ENCODE results near the gene LRRC3. TPM values are rescaled to one million over a fixed set of nuclear protein-coding genes. Genes with fewer than 3 reads are reported as not detected.

The LRRC3 gene
- total RNA-seq, 1 experiment from 2014 or later = 4.6 TPM

DNA sequence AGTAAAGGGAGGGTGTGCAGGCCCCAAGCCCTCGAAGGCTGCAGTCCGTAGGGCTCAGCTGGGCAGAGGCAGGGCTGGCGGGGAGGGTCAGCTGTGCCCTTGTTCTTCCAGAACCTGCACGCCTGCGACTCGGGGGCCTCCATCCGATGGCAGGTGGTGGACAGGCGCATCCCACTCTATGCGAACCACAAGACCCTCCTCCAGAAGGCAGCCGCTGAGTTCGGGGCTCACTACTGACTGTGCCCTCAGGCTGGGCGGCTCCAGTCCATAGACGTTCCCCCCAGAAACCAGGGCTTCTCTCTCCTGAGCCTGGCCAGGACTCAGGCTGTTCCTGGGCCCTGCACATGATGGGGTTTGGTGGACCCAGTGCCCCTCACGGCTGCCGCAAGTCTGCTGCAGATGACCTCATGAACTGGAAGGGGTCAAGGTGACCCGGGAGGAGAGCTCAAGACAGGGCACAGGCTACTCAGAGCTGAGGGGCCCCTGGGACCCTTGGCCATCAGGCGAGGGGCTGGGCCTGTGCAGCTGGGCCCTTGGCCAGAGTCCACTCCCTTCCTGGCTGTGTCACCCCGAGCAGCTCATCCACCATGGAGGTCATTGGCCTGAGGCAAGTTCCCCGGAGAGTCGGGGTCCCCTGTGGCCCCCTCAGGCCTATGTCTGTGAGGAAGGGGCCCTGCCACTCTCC, 13.6 kb upstream of the LRRC3 start:
- peak; percentile 41 for DNase-seq
- Histone ChIP-seq H3K36me3 (replicated peaks; ENCODE audit: control insufficient read depth, insufficient read depth, low read length) (no peaks in the 10 kb centered on the region), H3K4me3 (ENCODE audit: insufficient read depth, low read depth, low read length) (no peak overlapping the region), H3K27me3 (ENCODE audit: control insufficient read depth, insufficient read depth, low read length) (no peaks in the 10 kb centered on the region)

- Histone ChIP-seq H3K27me3 (ENCODE audit: control insufficient read depth, insufficient read depth, low read length) (no peaks in the 10 kb centered on the region), H3K4me3 (ENCODE audit: insufficient read depth, low read depth, low read length) (no peak overlapping the region), H3K36me3 (replicated peaks; ENCODE audit: control insufficient read depth, insufficient read depth, low read length) (no peaks in the 10 kb centered on the region)
- DNase-seq = no peak
Measured at GRCh38 chr21:44442266-44443125, 12.8 kb upstream of the LRRC3 start.

GRCh38 chr21:44443291-44443890, 11.9 kb upstream of the LRRC3 start:
- no peak overlapping the region for H3K4me3 ChIP-seq (ENCODE audit: insufficient read depth, low read depth, low read length)
- H3K36me3 ChIP-seq (replicated peaks; ENCODE audit: control insufficient read depth, insufficient read depth, low read length) = no peaks in the 10 kb centered on the region
- no peak for DNase-seq
- H3K27me3 ChIP-seq (ENCODE audit: control insufficient read depth, insufficient read depth, low read length) = no peaks in the 10 kb centered on the region

DNA sequence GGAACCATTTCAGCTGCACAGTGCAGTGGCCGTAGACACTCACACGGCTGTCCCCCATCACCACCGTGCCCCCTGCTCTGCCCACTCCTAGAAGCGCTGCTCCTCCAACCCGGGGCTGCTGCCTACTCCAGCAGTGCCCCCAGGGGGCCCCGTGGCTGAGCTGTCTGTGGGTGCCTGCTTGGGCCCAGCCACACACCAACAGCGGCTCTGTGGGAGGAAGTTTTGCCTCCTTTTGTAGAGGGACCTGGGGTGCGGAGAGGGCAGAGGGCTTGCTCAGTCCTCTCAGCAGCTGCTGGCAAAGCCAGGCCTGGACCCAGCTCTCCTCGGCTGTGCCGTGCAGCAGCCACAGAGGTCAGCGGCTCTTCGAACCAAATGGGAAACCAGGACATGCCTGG, 11.4 kb upstream of the LRRC3 start:
- H3K36me3 ChIP-seq (replicated peaks; ENCODE audit: control insufficient read depth, insufficient read depth, low read length) = no peaks in the 10 kb centered on the region
- no peak overlapping the region for H3K4me3 ChIP-seq (ENCODE audit: insufficient read depth, low read depth, low read length)

DNA sequence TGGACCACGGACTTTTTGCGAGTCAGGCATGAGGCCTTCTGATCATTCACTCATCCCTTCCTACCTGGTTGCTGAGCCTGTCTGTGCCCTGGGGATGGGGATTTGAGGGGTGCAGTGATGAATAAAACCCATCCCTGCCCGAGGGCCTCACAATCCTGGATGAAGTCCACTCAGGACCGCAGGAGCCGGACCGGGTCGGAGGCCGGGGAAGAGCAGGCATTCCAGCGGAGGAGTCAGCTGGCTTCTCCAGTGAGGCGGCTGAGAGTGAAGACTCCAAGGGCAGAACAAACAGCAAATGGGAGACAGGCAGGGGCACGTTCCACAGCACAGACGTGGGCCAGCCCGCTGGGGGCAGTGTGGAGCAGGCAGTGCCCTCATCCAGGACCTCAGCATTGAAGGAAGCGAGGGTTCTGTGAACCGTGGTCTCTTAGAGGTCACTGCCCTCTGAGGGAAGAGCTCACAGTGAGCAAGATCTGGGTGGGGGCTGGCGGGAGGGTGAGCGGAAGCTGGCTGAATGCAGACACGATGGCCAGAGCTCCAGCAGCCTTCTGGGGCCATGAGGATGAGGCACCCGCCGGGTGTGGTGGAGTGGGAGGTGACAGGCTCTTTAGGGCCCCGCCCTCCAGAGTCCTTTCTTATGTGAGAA, 10.9 kb upstream of the LRRC3 start:
- Histone ChIP-seq H3K36me3 (replicated peaks; ENCODE audit: control insufficient read depth, insufficient read depth, low read length) (no peaks in the 10 kb centered on the region), H3K27me3 (ENCODE audit: control insufficient read depth, insufficient read depth, low read length) (no peaks in the 10 kb centered on the region), H3K4me3 (ENCODE audit: insufficient read depth, low read depth, low read length) (no peak overlapping the region)
- DNase-seq = peak; percentile 95

More for the DNA sequence above, 11.4 kb upstream of the LRRC3 start:
- peak; percentile 67 for DNase-seq
- no peaks in the 10 kb centered on the region for H3K27me3 ChIP-seq (ENCODE audit: control insufficient read depth, insufficient read depth, low read length)

DNA sequence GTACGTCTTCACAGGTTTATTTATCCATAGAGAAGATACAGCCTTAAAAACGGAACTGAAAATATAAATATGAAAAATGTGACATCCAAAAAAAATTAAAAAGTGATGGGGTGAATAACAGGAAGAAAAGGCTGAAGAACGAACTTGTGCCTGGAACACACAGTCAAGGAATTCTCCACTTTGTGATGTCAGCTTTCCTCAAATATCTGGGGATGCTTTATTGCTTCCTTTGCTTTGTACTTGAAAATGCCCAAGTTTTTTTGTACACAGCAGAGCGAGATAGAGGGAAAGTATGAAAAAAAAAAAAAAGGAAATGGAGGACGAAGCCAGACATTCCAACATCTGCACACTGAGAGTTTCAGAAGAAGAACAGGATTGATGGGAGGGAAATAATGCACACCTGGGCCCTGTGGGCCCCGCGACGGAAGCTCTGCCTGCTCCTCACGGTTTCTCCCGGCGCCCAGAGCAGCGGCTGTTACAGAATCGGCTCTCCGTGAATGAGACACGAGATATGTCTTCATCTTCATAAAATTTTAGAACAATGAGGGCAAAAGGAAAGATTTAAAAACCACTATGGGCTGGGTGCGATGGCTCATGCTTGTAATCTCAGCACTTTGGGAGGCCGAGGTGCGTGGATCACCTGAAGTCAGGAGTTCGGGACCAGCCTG, 10.0 kb upstream of the LRRC3 start:
- no peaks in the 10 kb centered on the region for H3K36me3 ChIP-seq (replicated peaks; ENCODE audit: control insufficient read depth, insufficient read depth, low read length)
- no peaks in the 10 kb centered on the region for H3K27me3 ChIP-seq (ENCODE audit: control insufficient read depth, insufficient read depth, low read length)
- DNase-seq = no peak
- no peak overlapping the region for H3K4me3 ChIP-seq (ENCODE audit: insufficient read depth, low read depth, low read length)

- Histone ChIP-seq H3K27me3 (ENCODE audit: control insufficient read depth, insufficient read depth, low read length) (no peaks in the 10 kb centered on the region), H3K36me3 (replicated peaks; ENCODE audit: control insufficient read depth, insufficient read depth, low read length) (no peaks in the 10 kb centered on the region), H3K4me3 (ENCODE audit: insufficient read depth, low read depth, low read length) (no peak overlapping the region)
- DNase-seq = no peak
Measured at GRCh38 chr21:44448651-44449131, 6.6 kb upstream of the LRRC3 start.

DNA sequence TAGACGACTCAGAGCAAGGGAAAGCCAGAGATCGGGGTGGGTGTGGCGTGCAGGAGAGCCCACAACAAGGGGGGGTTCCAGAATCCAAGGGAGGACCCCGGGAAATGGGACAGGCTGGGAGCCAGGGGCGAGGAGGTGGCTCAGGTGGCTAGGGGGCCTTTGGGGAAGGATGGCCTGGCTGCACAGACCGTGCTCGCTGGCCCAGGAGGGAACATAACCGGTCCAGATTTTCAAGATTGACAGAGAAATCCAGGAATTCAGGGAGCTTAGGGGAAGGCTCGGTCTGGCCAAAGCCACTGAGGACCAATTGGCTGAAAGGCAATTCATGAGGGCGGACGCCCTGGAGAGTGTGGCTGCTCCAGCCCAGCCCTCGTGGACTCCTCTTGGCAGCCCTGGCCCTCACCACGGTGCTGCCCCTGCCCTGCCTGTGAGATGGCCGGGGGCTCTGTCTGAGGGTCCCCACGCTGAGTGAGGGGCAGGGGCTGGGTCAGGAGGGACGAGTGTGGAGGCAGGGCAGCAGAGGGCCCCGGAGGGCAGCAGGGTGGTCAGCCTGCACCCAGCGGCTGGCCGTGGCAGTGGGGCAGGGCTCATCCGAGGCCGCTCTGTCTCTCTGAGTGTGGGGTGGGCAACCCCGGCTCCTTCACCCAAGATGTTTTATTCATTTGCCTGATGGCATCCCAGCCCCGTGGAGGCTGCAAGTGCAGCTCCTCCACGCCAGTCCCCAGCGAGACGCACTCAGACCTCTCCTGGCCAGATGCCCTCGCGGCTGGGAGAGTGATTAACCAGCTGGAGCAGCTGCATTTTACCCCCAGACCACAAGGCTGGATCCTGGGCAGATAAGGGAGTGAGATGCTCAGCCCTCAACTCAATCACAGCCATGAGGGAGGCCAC, 5.6 kb upstream of the LRRC3 start:
- peaks cover 2% of the 10 kb centered on the region; the same call in 1 of the 2 replicates for H3K27me3 ChIP-seq (ENCODE audit: control insufficient read depth, insufficient read depth, low read length)
- H3K36me3 ChIP-seq (replicated peaks; ENCODE audit: control insufficient read depth, insufficient read depth, low read length) = no peaks in the 10 kb centered on the region
- no peak overlapping the region for H3K4me3 ChIP-seq (ENCODE audit: insufficient read depth, low read depth, low read length)
- peak; percentile 56 for DNase-seq

GRCh38 chr21:44450402-44450801, 4.9 kb upstream of the LRRC3 start:
- no peak for DNase-seq
- Histone ChIP-seq H3K27me3 (ENCODE audit: control insufficient read depth, insufficient read depth, low read length) (peaks cover 2% of the 10 kb centered on the region; the same call in 1 of the 2 replicates), H3K4me3 (ENCODE audit: insufficient read depth, low read depth, low read length) (no peak overlapping the region), H3K36me3 (replicated peaks; ENCODE audit: control insufficient read depth, insufficient read depth, low read length) (no peaks in the 10 kb centered on the region)

GRCh38 chr21:44450999-44451398, 4.3 kb upstream of the LRRC3 start:
- no peak overlapping the region for H3K4me3 ChIP-seq (ENCODE audit: insufficient read depth, low read depth, low read length)
- no peak for DNase-seq
- H3K36me3 ChIP-seq (replicated peaks; ENCODE audit: control insufficient read depth, insufficient read depth, low read length) = no peaks in the 10 kb centered on the region
- peaks cover 2% of the 10 kb centered on the region; the same call in 1 of the 2 replicates for H3K27me3 ChIP-seq (ENCODE audit: control insufficient read depth, insufficient read depth, low read length)

DNA sequence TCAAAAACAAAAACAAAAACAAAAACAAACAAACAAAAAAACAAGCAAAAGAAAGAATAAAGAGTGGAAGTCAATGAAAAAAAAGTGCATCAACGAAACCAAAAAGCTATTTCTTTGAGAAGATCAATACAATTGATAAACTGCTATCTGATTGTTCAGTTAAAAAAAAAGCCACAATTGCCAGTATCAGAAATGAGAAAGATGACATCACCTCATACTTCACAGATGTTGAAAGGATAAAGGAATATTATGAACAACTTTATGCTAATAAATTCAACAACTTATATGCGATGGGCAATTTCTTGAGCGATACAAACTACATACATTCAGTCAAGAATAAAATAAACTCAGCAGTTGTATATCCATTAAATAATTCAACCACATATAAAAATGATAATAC, 2.2 kb upstream of the LRRC3 start:
- Histone ChIP-seq H3K36me3 (replicated peaks; ENCODE audit: control insufficient read depth, insufficient read depth, low read length) (no peaks in the 10 kb centered on the region), H3K4me3 (ENCODE audit: insufficient read depth, low read depth, low read length) (no peak overlapping the region), H3K27me3 (ENCODE audit: control insufficient read depth, insufficient read depth, low read length) (peaks cover 2% of the 10 kb centered on the region; the same call in 1 of the 2 replicates)
- DNase-seq = no peak

GRCh38 chr21:44454058-44454457, 1.3 kb upstream of the LRRC3 start:
- Histone ChIP-seq H3K4me3 (ENCODE audit: insufficient read depth, low read depth, low read length) (no peak overlapping the region), H3K36me3 (replicated peaks; ENCODE audit: control insufficient read depth, insufficient read depth, low read length) (no peaks in the 10 kb centered on the region), H3K27me3 (ENCODE audit: control insufficient read depth, insufficient read depth, low read length) (peaks cover 2% of the 10 kb centered on the region; the same call in 1 of the 2 replicates)
- DNase-seq = no peak

GRCh38 chr21:44455524-44456213, 359 bp downstream of the LRRC3 start:
- Histone ChIP-seq H3K27me3 (ENCODE audit: control insufficient read depth, insufficient read depth, low read length) (peaks cover 2% of the 10 kb centered on the region; the same call in 1 of the 2 replicates), H3K36me3 (replicated peaks; ENCODE audit: control insufficient read depth, insufficient read depth, low read length) (no peaks in the 10 kb centered on the region)
- peak; percentile 89 for DNase-seq

More at GRCh38 chr21:44455524-44456213, 359 bp downstream of the LRRC3 start:
- H3K4me3 ChIP-seq (ENCODE audit: insufficient read depth, low read depth, low read length) = peak overlapping the region; percentile 49
